Measurements from ENCODE around the gene HOXA1.

HOXA1 gene

GRCh38 chr7:27129729-27130539 is 34.1 kb upstream of the HOXA1 start:
- peak overlapping the region; percentile 63 for H3K27ac ChIP-seq
- TF ChIP-seq CTCF (IDR thresholded peaks at IDR 0.05) (peak; percentile 50), ZFX (IDR thresholded peaks at IDR 0.05; ENCODE audit: borderline replicate concordance) (no peak)

GRCh38 chr7:27128776-27129728 is 33.3 kb upstream of the HOXA1 start:
- TF ChIP-seq CTCF (IDR thresholded peaks at IDR 0.05), result no peak
- TF ChIP-seq ZFX (IDR thresholded peaks at IDR 0.05; ENCODE audit: borderline replicate concordance), result no peak
- H3K27ac ChIP-seq, result no peak overlapping the region

GRCh38 chr7:27128034-27128433 is 32.2 kb upstream of the HOXA1 start:
- no peak overlapping the region for H3K27ac ChIP-seq
- TF ChIP-seq ZFX (IDR thresholded peaks at IDR 0.05; ENCODE audit: borderline replicate concordance) (no peak), CTCF (IDR thresholded peaks at IDR 0.05) (no peak)

- H3K27ac ChIP-seq, result no peak overlapping the region
- TF ChIP-seq ZFX (IDR thresholded peaks at IDR 0.05; ENCODE audit: borderline replicate concordance), result no peak
- TF ChIP-seq CTCF (IDR thresholded peaks at IDR 0.05), result no peak
These were observed 31.0 kb upstream of the HOXA1 start for GRCh38 chr7:27126596-27127327.

GRCh38 chr7:27125986-27126394 is 30.2 kb upstream of the HOXA1 start:
- H3K27ac ChIP-seq, result no peak overlapping the region
- TF ChIP-seq CTCF (IDR thresholded peaks at IDR 0.05) (no peak), ZFX (IDR thresholded peaks at IDR 0.05; ENCODE audit: borderline replicate concordance) (no peak)

- no peak for TF ChIP-seq ZFX (IDR thresholded peaks at IDR 0.05; ENCODE audit: borderline replicate concordance)
- no peak overlapping the region for H3K27ac ChIP-seq
These were observed 29.3 kb upstream of the HOXA1 start for GRCh38 chr7:27124902-27125689.
